Measurements from ENCODE around the gene SERP2. TPM values are rescaled to one million over a fixed set of nuclear protein-coding genes. Genes with fewer than 3 reads are reported as not detected.

The SERP2 gene
- total RNA-seq, 3 donors from 2014 or later: 3.3 to 6.0 (median 5.8) TPM

DNA sequence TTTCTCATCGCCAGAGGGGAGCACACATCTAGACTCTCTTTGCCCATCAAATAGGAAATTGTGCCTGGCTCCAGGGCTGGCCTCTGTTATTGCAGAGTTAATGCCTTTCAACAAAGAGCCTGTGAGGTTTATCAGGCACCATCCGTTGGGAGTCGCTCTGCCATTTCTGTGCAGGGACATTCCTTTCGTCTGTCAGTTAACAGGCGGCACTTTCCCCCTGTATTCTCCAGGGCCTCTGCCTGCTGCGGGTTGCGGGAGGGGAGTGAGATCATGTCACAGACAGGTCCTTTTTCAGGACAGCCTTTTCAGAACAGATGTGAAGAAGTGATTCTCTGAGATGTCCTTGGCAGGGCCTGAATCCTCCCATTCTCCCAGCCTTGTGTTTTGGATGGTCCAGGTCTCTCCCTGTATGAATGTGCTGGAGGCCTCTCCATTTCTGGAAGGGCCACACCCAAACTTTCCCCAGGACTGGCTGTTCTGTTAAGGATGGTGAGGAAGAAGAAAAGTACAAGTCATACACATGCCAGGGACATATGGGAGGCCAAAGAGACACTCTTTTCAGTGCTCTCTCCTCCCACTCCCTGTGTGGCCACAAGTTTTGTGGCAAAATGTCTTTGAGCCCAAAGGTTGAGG, 14.9 kb downstream of the SERP2 start:
- Histone ChIP-seq H3K4me1 (ENCODE audit: low read depth) (peaks cover 5% of the 10 kb centered on the region), H3K9me3 (no peaks in the 10 kb centered on the region), H3K36me3 (ENCODE audit: low read depth) (no peaks in the 10 kb centered on the region), H3K4me3 (no peak overlapping the region)
- intact Hi-C loops (cut with DNase I, micrococcal nuclease): no loop called here
- ATAC-seq (peak; percentile 5), DNase-seq (no peak)
- TF ChIP-seq, protein P1, sequence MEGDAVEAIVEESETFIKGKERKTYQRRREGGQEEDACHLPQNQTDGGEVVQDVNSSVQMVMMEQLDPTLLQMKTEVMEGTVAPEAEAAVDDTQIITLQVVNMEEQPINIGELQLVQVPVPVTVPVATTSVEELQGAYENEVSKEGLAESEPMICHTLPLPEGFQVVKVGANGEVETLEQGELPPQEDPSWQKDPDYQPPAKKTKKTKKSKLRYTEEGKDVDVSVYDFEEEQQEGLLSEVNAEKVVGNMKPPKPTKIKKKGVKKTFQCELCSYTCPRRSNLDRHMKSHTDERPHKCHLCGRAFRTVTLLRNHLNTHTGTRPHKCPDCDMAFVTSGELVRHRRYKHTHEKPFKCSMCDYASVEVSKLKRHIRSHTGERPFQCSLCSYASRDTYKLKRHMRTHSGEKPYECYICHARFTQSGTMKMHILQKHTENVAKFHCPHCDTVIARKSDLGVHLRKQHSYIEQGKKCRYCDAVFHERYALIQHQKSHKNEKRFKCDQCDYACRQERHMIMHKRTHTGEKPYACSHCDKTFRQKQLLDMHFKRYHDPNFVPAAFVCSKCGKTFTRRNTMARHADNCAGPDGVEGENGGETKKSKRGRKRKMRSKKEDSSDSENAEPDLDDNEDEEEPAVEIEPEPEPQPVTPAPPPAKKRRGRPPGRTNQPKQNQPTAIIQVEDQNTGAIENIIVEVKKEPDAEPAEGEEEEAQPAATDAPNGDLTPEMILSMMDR (IDR thresholded peaks at IDR 0.05): no peak

DNA sequence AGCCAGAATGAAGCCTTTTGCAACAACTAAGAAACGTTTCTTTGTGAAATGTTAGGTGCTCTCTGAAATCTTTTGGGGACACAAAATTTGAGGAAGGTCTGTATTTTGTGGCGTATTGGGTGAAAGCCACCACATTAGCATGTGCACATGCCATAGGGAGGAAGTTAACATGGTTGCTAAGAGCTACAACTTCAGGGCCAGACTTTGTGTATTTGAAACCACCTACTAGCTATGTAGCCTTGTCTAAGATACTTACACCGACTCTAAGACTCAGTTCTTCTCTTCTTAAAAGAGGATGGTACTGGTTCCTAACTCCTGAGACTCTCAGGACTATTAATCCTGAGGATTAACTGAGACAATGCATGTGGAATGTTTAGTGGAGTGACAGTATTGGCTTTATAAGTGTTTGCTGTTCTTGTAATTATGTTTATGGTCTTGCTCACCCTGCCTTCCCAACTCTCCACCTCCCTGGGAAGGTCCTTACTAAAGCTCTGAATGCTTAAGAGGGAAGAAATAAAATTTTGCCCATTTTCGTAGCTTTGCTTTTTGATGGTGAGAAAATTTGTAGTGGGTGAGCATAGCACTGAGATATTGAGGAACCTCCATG, 15.5 kb downstream of the SERP2 start:
- intact Hi-C loops (cut with DNase I, micrococcal nuclease): no loop called here
- Histone ChIP-seq H3K4me1 (ENCODE audit: low read depth) (peaks cover 7% of the 10 kb centered on the region), H3K9me3 (no peaks in the 10 kb centered on the region), H3K36me3 (ENCODE audit: low read depth) (no peaks in the 10 kb centered on the region), H3K4me3 (no peak overlapping the region)
- TF ChIP-seq, protein P1 (IDR thresholded peaks at IDR 0.05): no peak
- ATAC-seq: peak; percentile 68
- no peak for DNase-seq

DNA sequence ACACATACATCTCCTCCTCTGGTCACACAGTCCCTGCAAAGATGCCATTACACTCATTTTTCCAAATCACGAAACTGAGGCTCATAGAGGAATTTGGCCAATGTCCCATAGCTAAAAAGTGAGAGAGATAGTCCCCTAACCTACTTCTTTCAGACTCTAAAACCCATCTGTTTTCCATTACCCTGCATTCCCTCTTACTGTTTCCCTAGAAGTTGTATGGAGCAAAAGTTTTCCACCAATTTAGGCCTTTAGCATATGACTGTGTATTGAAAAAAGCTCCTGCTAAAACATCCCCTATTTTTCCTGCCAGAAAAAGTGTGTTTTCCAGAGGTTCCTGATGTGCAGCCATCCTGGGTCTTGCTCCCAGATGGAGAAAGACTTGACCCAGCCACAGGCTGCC, 16.3 kb downstream of the SERP2 start:
- DNase-seq: no peak
- no peak for ATAC-seq
- H3K4me3 ChIP-seq: no peak overlapping the region
- H3K9me3 ChIP-seq: no peaks in the 10 kb centered on the region
- intact Hi-C loops (cut with DNase I, micrococcal nuclease): no loop called here
- H3K36me3 ChIP-seq (ENCODE audit: low read depth): no peaks in the 10 kb centered on the region
- H3K4me1 ChIP-seq (ENCODE audit: low read depth): peaks cover 7% of the 10 kb centered on the region
- TF ChIP-seq, protein P1 (IDR thresholded peaks at IDR 0.05): no peak

DNA sequence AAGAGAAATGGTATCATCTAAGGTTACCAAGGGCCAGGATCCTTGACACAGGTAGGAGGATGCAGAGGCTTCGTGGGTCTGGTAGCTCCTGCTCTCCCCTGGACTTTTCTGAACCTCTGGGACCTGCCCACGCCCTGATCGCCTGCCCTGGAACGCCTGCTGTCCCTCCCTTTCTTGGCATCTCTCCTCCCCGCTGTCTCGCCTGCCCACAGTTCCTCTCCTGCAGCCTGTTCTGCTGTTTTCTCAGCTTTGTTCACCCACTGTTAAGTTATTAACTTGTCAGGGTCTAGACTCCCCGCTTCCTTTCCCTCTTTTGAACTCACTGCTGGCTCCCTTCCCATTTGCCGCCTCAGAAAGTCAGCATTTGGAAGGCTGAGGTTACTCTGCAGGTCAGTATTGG, 19.8 kb downstream of the SERP2 start:
- peaks cover 7% of the 10 kb centered on the region for H3K4me1 ChIP-seq (ENCODE audit: low read depth)
- intact Hi-C loops (cut with DNase I, micrococcal nuclease): no loop called here
- TF ChIP-seq, protein P1 (IDR thresholded peaks at IDR 0.05): no peak
- DNase-seq: peak; percentile 63 to 70 (median 69)
- H3K4me3 ChIP-seq: no peak overlapping the region
- peak; percentile 82 for ATAC-seq
- no peaks in the 10 kb centered on the region for H3K36me3 ChIP-seq (ENCODE audit: low read depth)
- no peaks in the 10 kb centered on the region for H3K9me3 ChIP-seq

DNA sequence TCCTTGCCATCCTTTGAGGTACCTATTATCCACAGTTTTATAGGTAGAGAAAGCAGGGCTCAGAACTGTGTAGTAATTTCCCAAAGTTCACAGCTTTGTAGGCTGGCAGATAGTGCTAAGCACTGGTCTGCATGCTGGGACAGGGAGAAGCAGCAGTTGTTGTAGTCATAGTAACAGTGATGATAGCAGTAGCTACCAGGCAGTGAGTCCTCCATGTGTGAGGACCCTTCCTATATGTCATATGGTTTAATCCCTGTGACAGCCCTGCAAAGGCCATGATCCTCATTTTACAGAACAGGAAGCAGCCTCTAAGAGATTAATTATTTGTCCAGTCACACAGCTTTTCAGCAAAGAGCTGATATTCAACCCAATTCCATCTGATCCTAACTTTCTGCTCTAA, 21.0 kb downstream of the SERP2 start:
- Histone ChIP-seq H3K4me1 (ENCODE audit: low read depth) (peaks cover 7% of the 10 kb centered on the region), H3K9me3 (no peaks in the 10 kb centered on the region), H3K4me3 (no peak overlapping the region), H3K36me3 (ENCODE audit: low read depth) (no peaks in the 10 kb centered on the region)
- DNase-seq (no peak), ATAC-seq (no peak)
- TF ChIP-seq, protein P1 (IDR thresholded peaks at IDR 0.05): no peak
- intact Hi-C loops (cut with DNase I, micrococcal nuclease): no loop called here

Measured in mucosa of descending colon (tissue), 3 donors.